Fibroblast of peridontal ligament (primary cell): Measurements from ENCODE around the gene ARMH1.
A peak's percentile ranks its signal among the peaks of the same experiment; 100 is the strongest.

Experiments
- DNase-seq: peaks from one replicate; pipeline ENCODE4 v3.0.0-alpha.2; 2010; ENCODE audit errors: extremely low read depth

The ARMH1 gene

GRCh38 chr1:44644806-44645205 is 29.7 kb upstream of the ARMH1 start:
- DNase-seq: no peak

GRCh38 chr1:44645476-44646244 is 28.9 kb upstream of the ARMH1 start:
- DNase-seq: peak; percentile 66

GRCh38 chr1:44646261-44647110 is 28.0 kb upstream of the ARMH1 start:
- no peak for DNase-seq

DNA sequence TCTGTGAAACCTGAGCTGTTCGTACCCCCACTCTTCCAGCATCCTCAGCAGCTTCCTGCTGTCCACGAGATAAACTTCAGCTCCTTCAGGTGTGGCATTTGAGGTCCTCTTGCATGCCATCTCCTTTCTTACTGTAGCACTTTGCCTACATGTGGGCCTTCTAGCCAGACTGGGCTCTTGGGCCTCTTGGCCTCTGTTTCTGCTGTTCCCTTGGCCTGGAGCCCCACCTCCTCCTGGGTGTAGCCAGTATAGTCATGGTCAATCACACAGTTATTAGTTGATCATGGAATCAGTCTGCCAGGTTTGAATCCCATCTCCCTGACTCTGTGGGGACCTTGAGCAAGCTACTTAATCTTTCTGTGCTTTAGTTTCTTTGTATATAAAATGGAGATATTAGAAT is 26.6 kb upstream of the ARMH1 start:
- no peak for DNase-seq

- DNase-seq: no peak
These were observed 25.8 kb upstream of the ARMH1 start for GRCh38 chr1:44648529-44649250.

GRCh38 chr1:44649788-44650158 is 24.7 kb upstream of the ARMH1 start:
- DNase-seq: no peak

- DNase-seq: no peak
These were observed 24.2 kb upstream of the ARMH1 start for GRCh38 chr1:44650159-44650831.

- no peak for DNase-seq
These were observed 23.4 kb upstream of the ARMH1 start for GRCh38 chr1:44651069-44651468.

GRCh38 chr1:44652445-44653106 is 21.9 kb upstream of the ARMH1 start:
- DNase-seq: peak; percentile 60

DNA sequence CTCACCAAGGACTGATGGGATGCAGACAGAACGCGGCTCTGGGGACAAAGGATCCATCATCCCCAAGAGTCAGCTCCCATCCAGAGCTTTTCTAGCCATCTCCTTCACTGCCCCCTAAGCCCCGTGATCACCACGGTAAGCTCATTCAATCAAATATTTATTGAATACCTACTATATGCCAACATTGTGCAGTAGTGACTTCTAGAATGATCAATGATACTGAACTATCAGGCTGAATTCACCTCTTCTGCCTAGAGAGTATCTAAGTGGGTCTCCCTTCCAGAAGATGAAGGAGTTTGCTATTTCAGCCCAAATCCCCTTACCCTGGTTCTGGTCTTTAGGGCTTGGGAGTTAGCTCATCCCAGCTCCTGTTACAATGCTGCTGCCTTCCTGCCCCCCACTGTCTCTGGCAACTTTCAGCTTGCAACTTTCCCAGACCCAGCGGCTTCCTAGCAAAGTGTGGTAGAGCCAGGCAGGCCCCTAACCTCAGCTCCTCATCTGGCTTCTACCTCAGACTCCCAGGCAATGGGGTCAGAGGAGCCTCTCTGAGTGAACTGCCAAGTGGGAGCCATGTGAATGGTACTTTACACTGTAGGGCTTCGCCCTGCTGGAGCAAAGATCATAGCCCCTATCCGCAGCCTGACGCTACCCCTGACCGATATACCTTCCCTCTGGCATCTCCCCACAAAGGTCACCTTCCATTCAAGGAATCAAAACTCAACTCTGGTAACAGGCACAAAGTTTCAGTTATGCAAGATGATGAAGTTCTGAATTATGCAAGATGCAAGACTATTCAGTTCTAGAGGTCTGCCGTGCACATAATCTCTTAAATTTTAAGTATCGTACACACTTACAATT is 21.2 kb upstream of the ARMH1 start:
- no peak for DNase-seq

GRCh38 chr1:44654621-44655187 is 19.8 kb upstream of the ARMH1 start:
- no peak for DNase-seq

GRCh38 chr1:44655609-44656008 is 18.9 kb upstream of the ARMH1 start:
- peak; percentile 15 for DNase-seq

GRCh38 chr1:44659566-44659965 is 14.9 kb upstream of the ARMH1 start:
- DNase-seq: no peak

GRCh38 chr1:44660176-44660575 is 14.3 kb upstream of the ARMH1 start:
- DNase-seq: no peak

DNA sequence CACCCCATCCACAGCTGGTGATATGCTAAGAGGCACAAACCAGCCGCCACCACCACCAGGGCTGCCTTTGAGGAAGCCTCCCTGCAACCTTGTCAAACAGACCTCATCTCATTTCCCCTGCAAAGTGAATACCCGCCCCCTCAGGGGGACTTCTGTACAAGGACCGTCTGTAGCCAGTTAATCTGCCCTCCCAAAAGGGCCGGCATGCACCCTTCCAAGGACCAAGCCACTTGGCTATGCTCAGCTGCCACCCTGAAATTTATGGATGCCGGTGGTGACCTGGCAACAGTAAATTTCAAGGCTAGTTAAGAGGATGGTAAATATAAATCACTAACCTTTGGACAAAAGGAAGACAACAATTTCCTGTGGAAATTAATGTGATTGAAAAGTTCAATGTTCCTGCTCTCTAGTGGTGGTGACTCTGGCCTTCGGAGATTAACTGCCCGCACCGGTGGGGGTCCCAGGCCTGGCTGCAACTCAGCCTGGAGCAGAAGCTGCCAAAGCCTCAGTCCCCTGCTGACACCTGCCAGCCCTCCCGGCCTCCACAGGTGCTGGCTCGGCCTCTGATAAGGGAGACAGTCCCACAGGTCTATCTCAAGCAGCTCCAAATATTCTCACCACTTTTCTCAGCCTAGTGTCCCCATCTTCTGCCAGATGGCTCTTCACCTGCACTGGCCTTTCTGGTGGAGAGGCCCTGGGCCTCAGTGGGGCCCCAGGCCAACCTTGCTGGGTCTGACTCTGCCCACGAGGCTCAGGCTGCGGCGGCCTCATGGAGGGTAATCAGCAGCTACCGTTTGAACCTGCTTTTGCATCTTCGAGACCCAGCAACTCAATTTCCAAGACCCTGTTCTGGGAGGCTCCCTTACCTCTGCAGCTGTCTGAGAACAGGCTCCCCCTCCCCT is 12.5 kb upstream of the ARMH1 start:
- no peak for DNase-seq

DNA sequence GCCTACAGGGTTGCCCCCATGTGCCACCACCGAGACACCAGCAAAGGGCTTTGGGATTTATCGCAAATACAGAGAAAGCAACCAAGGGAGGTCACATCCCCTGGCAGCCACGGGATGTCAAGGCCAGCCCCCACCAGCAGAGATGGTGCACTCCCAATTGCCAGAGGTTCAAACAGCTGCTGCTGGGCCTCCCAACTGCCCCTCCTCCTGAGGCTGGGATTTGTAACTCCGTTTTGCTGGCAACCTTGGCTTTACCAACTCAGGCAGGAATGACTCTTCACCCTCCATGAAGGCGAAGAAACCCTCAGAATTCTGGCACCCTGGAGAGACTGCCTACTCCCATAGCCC is 11.9 kb upstream of the ARMH1 start:
- DNase-seq: no peak

- no peak for DNase-seq
These were observed 11.1 kb upstream of the ARMH1 start for GRCh38 chr1:44663417-44663816.

DNA sequence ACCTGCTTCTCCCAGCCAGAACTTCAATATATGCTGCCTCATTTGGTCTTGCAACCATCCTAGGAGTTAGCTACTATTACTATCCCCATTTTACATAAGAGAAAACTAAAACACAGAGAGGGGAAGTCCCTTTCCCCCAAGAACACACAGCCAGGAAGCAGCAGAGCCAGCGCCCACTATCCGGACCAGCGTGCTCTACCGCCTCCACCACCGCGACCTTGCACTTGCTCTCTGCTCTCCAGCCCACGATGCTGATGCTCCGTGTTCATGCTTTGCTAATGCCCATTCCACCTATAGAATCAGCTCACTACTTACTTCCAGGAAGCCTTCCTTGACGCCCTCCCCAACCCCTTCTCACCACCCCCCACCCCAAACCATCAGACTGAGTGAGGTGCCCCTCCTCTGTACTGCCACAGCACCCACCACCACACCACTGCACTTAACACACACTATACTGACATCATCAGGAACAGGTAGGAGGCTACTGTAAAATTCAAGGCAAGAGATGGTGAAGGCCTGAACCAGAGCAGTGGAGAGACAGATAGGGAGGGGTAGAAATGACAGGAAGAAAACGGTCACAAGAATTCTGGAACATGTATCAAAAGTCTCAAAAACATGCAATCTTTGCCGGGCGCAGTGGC is 9.7 kb upstream of the ARMH1 start:
- DNase-seq: no peak

DNA sequence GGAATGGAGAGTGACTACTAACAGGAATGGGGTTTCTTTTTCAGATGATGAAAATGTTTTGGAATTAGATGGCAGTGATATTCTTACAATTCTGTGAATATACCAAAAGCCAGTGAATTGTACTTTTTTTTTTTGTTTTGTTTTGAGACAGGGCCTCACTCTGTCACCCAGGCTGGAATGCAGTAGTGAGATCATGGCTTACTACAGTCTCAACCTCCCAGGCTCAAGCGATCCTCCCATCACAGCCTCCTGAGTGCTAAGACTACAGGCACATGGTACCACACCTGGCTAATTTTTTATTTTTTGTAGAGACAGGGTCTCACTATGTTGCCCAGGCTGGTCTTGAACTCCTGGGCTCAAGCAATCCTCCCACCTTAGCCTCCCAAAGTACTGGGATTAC is 7.8 kb upstream of the ARMH1 start:
- DNase-seq: peak; percentile 14
